Mesenchymal stem cell (in vitro differentiated cells and primary cell): ENCODE data around the gene ABCC6.
"Not testable (repeated sequence)": the region's sequence is repeated elsewhere in the genome, so short reads cannot be mapped to it uniquely, and the experiment has no call there.

Experiments used
- DNase-seq: peaks from one replicate; pipeline ENCODE4 v3.0.0-alpha.2; 2013
- H2AFZ ChIP-seq: one replicate; pipeline ENCODE4 v1.6.1; 2013; ENCODE audit warnings: low read depth, mild to moderate bottlenecking, control low read depth, inconsistent platforms, low read length, moderate library complexity
- H2AK5ac ChIP-seq: 2 replicates; pipeline ENCODE4 v1.6.1; 2013; ENCODE audit warnings: low read length, moderate library complexity, mild to moderate bottlenecking, inconsistent platforms; ENCODE audit not compliant: severe bottlenecking
- H2BK120ac ChIP-seq: one replicate; pipeline ENCODE4 v1.6.1; 2013; ENCODE audit warnings: low read depth, mild to moderate bottlenecking, inconsistent platforms, low read length, moderate library complexity
- H2BK12ac ChIP-seq, 2 experiments: one replicate each; pipeline ENCODE4 v1.6.1; 2013; ENCODE audit warnings: inconsistent platforms in 2 of 2, low read length in 2 of 2, mild to moderate bottlenecking in 2 of 2, moderate library complexity in 2 of 2, control low read depth in 1 of 2
- H2BK15ac ChIP-seq: one replicate; pipeline ENCODE4 v1.6.1; 2013; ENCODE audit warnings: mild to moderate bottlenecking, low read depth, inconsistent platforms; ENCODE audit not compliant: poor library complexity, severe bottlenecking
- H2BK5ac ChIP-seq: 2 replicates; pipeline ENCODE4 v1.6.1; 2013; ENCODE audit warnings: low read depth, mild to moderate bottlenecking, low read length, control low read depth, inconsistent platforms; ENCODE audit not compliant: poor library complexity, severe bottlenecking
- H3K14ac ChIP-seq, 2 experiments: one replicate each; pipeline ENCODE4 v1.6.1; 2013; ENCODE audit warnings: inconsistent platforms in 2 of 2, low read length in 2 of 2, control low read depth in 1 of 2, mild to moderate bottlenecking in 1 of 2, moderate library complexity in 1 of 2
- H3K18ac ChIP-seq, 2 experiments: one replicate each; pipeline ENCODE4 v1.6.1; 2013; ENCODE audit warnings: inconsistent platforms in 2 of 2, low read length in 2 of 2, control low read depth in 1 of 2, low read depth in 1 of 2, mild to moderate bottlenecking in 1 of 2
- H3K23ac ChIP-seq, 2 experiments: one replicate each; pipeline ENCODE4 v1.6.1; 2013; ENCODE audit warnings: inconsistent platforms in 2 of 2, low read length in 2 of 2, mild to moderate bottlenecking in 2 of 2, moderate library complexity in 2 of 2, control low read depth in 1 of 2
- H3K27ac ChIP-seq: 2 replicates; pipeline ENCODE4 v1.5.1; 2013; ENCODE audit warnings: mild to moderate bottlenecking, moderate library complexity, low read length, control low read depth, inconsistent platforms; ENCODE audit not compliant: poor library complexity, severe bottlenecking
- H3K27me3 ChIP-seq, 2 experiments: 2 replicates each; pipeline versions ENCODE4 v1.6.1 to v1.7.0; 2013; ENCODE audit warnings: low read length in 2 of 2, mild to moderate bottlenecking in 2 of 2, moderate library complexity in 2 of 2, control low read depth in 1 of 2, inconsistent platforms in 1 of 2; ENCODE audit not compliant: control insufficient read depth in 1 of 2, insufficient read depth in 1 of 2
- H3K36me3 ChIP-seq, 2 experiments: 2 replicates each; pipeline versions ENCODE4 v1.6.1 to v1.7.0; 2013; ENCODE audit warnings: low read length in 2 of 2, control low read depth in 1 of 2, inconsistent platforms in 1 of 2, low read depth in 1 of 2, mild to moderate bottlenecking in 1 of 2; ENCODE audit not compliant: insufficient read depth in 2 of 2, control insufficient read depth in 1 of 2
- H3K4ac ChIP-seq, 2 experiments: one replicate each; pipeline ENCODE4 v1.6.1; 2013; ENCODE audit warnings: inconsistent platforms in 2 of 2, low read length in 2 of 2, mild to moderate bottlenecking in 2 of 2, moderate library complexity in 2 of 2, control low read depth in 1 of 2, low read depth in 1 of 2
- H3K4me1 ChIP-seq: 2 replicates; pipeline ENCODE4 v1.6.1; 2013; ENCODE audit warnings: low read depth, low read length, control low read depth; ENCODE audit not compliant: control insufficient read depth, insufficient read depth
- H3K4me2 ChIP-seq: 2 replicates; pipeline ENCODE4 v1.6.1; 2013; ENCODE audit warnings: low read length, mild to moderate bottlenecking, inconsistent platforms; ENCODE audit not compliant: poor library complexity, severe bottlenecking
- H3K4me3 ChIP-seq, 2 experiments: 2 replicates each; pipeline versions ENCODE4 v1.5.1 to v1.7.0; 2013; ENCODE audit warnings: low read length in 2 of 2, mild to moderate bottlenecking in 2 of 2, control low read depth in 1 of 2, low read depth in 1 of 2; ENCODE audit not compliant: insufficient read depth in 1 of 2
- H3K79me1 ChIP-seq: replicated peaks from 2 replicates; pipeline ENCODE4 v1.6.1; 2013; ENCODE audit warnings: mild to moderate bottlenecking, control low read depth, low read length, inconsistent platforms; ENCODE audit not compliant: poor library complexity, severe bottlenecking
- H3K9ac ChIP-seq: 2 replicates; pipeline ENCODE4 v1.7.0; 2013; ENCODE audit warnings: mild to moderate bottlenecking, low read length, moderate library complexity
- H3K9me3 ChIP-seq: 2 replicates; pipeline ENCODE4 v1.7.0; 2013; ENCODE audit warnings: mild to moderate bottlenecking, low read length; ENCODE audit not compliant: control insufficient read depth
- H4K8ac ChIP-seq: one replicate; pipeline ENCODE4 v1.6.1; 2013; ENCODE audit warnings: inconsistent platforms, mild to moderate bottlenecking, low read length, moderate library complexity
- H4K91ac ChIP-seq: one replicate; pipeline ENCODE4 v1.6.1; 2013; ENCODE audit warnings: mild to moderate bottlenecking, low read length, inconsistent platforms
- WGBS: methylation state at CpG from one replicate; pipeline ENCODE4 v1.1.7; 2013; ENCODE audit warnings: mixed read lengths; 5-methylcytosine and 5-hydroxymethylcytosine counted together

The ABCC6 gene

DNA sequence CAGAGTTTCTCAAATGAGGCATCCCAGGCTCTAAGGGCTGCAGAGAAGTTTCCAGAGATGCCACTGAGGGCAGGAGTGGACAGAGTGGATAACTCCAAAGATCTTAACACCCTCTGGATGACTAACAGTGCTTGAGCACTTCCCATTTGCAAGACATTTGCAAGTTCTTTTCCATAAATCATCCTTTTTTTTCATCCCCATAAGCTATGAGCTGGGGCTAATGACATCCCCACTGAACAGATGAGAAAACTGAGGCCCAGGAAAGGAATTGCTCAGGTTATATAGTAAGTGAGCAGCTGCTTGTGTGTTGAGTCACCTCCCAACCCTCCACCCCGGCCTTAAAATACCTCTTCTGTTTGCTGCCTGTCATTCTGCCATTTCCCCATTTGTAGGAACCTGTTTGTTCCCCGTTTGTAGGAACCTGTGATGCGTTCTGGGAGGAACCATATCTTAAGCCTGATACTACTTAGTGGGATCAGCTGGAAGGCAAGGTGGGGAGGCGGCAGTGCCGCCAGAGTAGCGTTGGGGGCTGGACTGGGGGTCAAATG lies 15.4 kb downstream of the ABCC6 start:
- not testable (repeated sequence) for H2BK12ac ChIP-seq, H3K4me1 ChIP-seq, H4K8ac ChIP-seq, H3K27ac ChIP-seq, H3K23ac ChIP-seq, H3K4me3 ChIP-seq, H4K91ac ChIP-seq, H3K36me3 ChIP-seq, H2BK120ac ChIP-seq, H2BK15ac ChIP-seq, H3K9me3 ChIP-seq, DNase-seq, H3K4ac ChIP-seq, H3K9ac ChIP-seq, H2AFZ ChIP-seq, H3K18ac ChIP-seq, H3K27me3 ChIP-seq, H3K4me2 ChIP-seq, H2AK5ac ChIP-seq, H2BK5ac ChIP-seq, H3K14ac ChIP-seq, H3K79me1 ChIP-seq
- 93% methylated on average over 5 of the region's 6 CpGs for WGBS

DNA sequence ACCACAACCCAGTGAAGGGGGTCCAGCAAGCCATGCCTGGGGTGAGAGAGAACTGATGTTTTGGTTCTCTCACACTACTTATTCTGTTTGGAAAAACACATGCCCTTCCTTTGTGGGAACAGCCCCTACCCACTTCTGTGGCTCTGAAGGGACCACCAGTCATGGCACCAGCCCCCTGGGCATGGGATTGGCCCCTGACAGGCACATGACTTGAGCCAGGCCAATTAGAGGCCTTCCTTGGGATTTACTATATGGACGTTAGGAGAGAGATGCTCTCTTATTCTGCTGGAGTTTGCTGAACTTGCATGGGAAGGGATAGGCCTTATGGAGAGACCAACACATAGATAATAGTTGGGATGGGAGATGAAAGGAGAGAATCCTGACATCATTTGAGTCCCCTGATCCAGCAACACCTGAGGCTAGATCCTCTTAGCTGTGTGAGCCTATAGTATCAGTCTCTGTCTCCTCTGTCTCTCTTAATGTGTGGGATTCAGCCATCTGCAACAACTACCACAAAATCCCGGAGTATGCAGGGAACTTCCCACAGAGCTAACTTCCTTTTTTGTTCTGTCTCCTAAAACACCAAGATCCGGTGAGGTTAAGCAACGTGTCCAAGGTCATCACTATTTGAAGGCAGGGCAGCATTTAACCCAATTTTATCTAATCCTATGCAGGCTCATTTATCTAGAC lies 16.1 kb downstream of the ABCC6 start:
- DNase-seq, H3K23ac ChIP-seq, H3K4me1 ChIP-seq, H3K4me2 ChIP-seq, H2AFZ ChIP-seq, H3K14ac ChIP-seq, H3K18ac ChIP-seq, H3K27ac ChIP-seq, H3K4me3 ChIP-seq, H2BK15ac ChIP-seq, H3K4ac ChIP-seq, H3K9me3 ChIP-seq, H3K36me3 ChIP-seq, H4K8ac ChIP-seq, H3K9ac ChIP-seq, H2AK5ac ChIP-seq, H3K79me1 ChIP-seq, H3K27me3 ChIP-seq, H2BK12ac ChIP-seq, H2BK5ac ChIP-seq, H4K91ac ChIP-seq, H2BK120ac ChIP-seq: not testable (repeated sequence)
- no CpG with 5 or more reads among the region's 4 CpGs for WGBS

DNA sequence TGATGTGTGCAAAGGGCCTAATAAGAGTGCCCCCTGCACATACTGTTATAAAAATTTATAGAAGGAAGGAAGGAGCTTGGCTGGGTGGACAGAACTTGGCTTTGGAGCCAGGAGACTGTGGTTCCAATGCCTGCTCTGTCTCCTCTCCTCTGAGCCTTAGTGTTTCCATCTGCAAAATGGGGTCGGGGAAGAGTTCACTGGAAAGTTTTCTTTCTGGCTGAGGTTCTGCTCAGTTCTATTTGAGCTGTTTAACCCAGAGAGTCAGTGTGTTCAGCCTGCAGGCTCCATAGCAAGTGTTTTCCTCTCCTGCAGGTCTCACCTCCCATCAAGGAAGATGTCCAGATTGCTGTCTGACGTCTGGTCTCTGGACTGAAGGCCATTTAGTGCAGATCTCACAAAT lies 17.4 kb downstream of the ABCC6 start:
- H3K4me2 ChIP-seq, H3K9me3 ChIP-seq, DNase-seq, H3K4me3 ChIP-seq, H4K8ac ChIP-seq, H3K27me3 ChIP-seq, H3K4me1 ChIP-seq, H3K36me3 ChIP-seq, H2AFZ ChIP-seq, H2BK15ac ChIP-seq, H3K79me1 ChIP-seq, H3K27ac ChIP-seq, H2BK5ac ChIP-seq, H3K4ac ChIP-seq, H4K91ac ChIP-seq, H2AK5ac ChIP-seq, H3K18ac ChIP-seq, H2BK120ac ChIP-seq, H2BK12ac ChIP-seq, H3K9ac ChIP-seq, H3K23ac ChIP-seq, H3K14ac ChIP-seq: not testable (repeated sequence)
- 90% methylated on average over 1 of the region's 2 CpGs for WGBS

DNA sequence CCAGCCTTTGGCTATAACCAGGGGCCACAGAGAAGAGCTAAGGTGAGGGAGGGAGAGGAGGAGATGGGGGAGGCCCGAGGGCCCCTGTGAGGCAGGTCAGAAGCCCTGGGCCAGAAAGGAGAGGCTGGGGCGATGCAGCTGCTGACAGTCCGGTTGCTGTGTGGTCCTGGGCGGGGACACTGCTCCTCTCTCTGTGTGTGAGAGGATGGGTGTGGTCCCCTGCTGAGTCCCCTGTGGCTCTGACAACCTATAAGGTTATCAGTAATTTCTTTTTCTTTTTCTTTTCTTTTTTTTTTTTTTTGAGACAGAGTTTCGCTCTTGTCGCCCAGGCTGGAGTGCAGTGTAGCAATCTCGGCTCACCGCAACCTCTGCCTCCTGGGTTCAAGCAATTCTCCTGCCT lies 18.7 kb downstream of the ABCC6 start:
- H3K27ac ChIP-seq, H2BK15ac ChIP-seq, H3K9ac ChIP-seq, H2BK120ac ChIP-seq, H2AK5ac ChIP-seq, H3K4me2 ChIP-seq, H4K8ac ChIP-seq, H3K9me3 ChIP-seq, H3K79me1 ChIP-seq, H3K27me3 ChIP-seq, H3K18ac ChIP-seq, H2BK5ac ChIP-seq, H4K91ac ChIP-seq, H3K36me3 ChIP-seq, H3K4me3 ChIP-seq, H3K4me1 ChIP-seq, H3K14ac ChIP-seq, H2BK12ac ChIP-seq, H2AFZ ChIP-seq, H3K4ac ChIP-seq, H3K23ac ChIP-seq, DNase-seq: not testable (repeated sequence)
- 25% methylated on average over 1 of the region's 8 CpGs for WGBS
